GM19035 (cell line): ENCODE data around the gene UNC5A.

ENCODE experiments used
- ATAC-seq: cut with Tn5 transposase; IDR thresholded peaks from one replicate; pipeline ENCODE4 v1.9.1; 2021; ENCODE audit not compliant: unreplicated experiment

Gene UNC5A

GRCh38 chr5:176891331-176891958, 81.1 kb downstream of the UNC5A start:
- no peak for ATAC-seq

GRCh38 chr5:176892663-176893062, 82.3 kb downstream of the UNC5A start:
- no peak for ATAC-seq

GRCh38 chr5:176894298-176894697, 83.9 kb downstream of the UNC5A start:
- no peak for ATAC-seq

- no peak for ATAC-seq
These were observed 85.5 kb downstream of the UNC5A start for GRCh38 chr5:176895831-176896230.

- ATAC-seq, result no peak
These were observed 86.9 kb downstream of the UNC5A start for GRCh38 chr5:176897263-176897662.

- no peak for ATAC-seq
These were observed 89.0 kb downstream of the UNC5A start, which contains the start of gene HK3 for GRCh38 chr5:176899296-176899891. Gene HK3 (minus strand): TSS chr5:176899346. CDS start chr5:176896159, 3,187 bp downstream.

GRCh38 chr5:176899946-176900779, 89.8 kb downstream of the UNC5A start:
- ATAC-seq, result no peak

GRCh38 chr5:176900780-176901204, 90.4 kb downstream of the UNC5A start:
- ATAC-seq, result no peak

- no peak for ATAC-seq
These were observed 91.1 kb downstream of the UNC5A start for GRCh38 chr5:176901260-176902101.

- no peak for ATAC-seq
These were observed 91.9 kb downstream of the UNC5A start for GRCh38 chr5:176902102-176902814.

- no peak for ATAC-seq
These were observed 92.7 kb downstream of the UNC5A start for GRCh38 chr5:176902911-176903664.

GRCh38 chr5:176904276-176904675, 93.9 kb downstream of the UNC5A start:
- ATAC-seq, result no peak

- no peak for ATAC-seq
These were observed 95.8 kb downstream of the UNC5A start for GRCh38 chr5:176906126-176906525.

- no peak for ATAC-seq
These were observed 96.4 kb downstream of the UNC5A start for GRCh38 chr5:176906796-176907195.

GRCh38 chr5:176908675-176909368, 98.5 kb downstream of the UNC5A start:
- ATAC-seq, result no peak

GRCh38 chr5:176912115-176912514, 101.8 kb downstream of the UNC5A start:
- ATAC-seq, result no peak

- no peak for ATAC-seq
These were observed 105.5 kb downstream of the UNC5A start for GRCh38 chr5:176915906-176916305.

GRCh38 chr5:176916337-176916736, 106.0 kb downstream of the UNC5A start:
- no peak for ATAC-seq

- no peak for ATAC-seq
These were observed 108.3 kb downstream of the UNC5A start for GRCh38 chr5:176918613-176919012.
